ENCODE measurements around the gene HOXC11. TPM values are rescaled to one million over a fixed set of nuclear protein-coding genes. Genes with fewer than 3 reads are reported as not detected.

HOXC11 gene
- total RNA-seq, 2 experiments from 2014 or later: not detected

GRCh38 chr12:53944907-53945847, 27.7 kb upstream of the HOXC11 start:
- CTCF ChIA-PET: interaction anchor here (1.5 kb wide), 1 partner anchor 9 kb away, joined by 3 read pairs; no protein-coding TSS in a partner anchor
- POLR2A ChIA-PET: no interaction called here
- intact Hi-C loops (cut with DNase I, micrococcal nuclease): no loop called here

DNA sequence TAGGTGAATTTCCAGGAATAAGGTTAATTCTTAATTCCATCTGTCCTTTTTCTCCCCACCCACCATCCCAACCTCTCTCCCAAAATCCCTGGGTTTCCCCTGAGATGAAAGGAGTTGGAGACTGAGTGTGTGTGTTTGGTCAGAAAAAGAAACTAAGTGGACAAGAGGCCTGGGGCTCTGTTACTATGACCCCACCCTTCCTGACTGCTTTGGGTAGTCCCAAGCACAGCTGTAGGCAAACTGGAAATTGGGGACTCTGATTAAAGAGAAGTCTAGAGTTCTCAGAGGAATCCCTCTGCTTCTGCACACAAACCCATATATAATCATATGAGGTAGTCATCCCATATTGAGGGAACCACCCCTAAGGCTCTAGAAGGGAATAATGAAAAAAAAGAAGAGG, 25.2 kb upstream of the HOXC11 start:
- CTCF ChIA-PET: no interaction called here
- no peaks in the 10 kb centered on the region for H3K36me3 Mint-ChIP-seq (ENCODE audit: low read depth)
- ATAC-seq (no peak), DNase-seq (no peak)
- intact Hi-C loops (cut with DNase I, micrococcal nuclease): no loop called here
- peaks cover 89% of the 10 kb centered on the region for H3K27me3 Mint-ChIP-seq
- H3K27ac Mint-ChIP-seq: no peak overlapping the region
- H3K9me3 Mint-ChIP-seq (ENCODE audit: low read depth): no peaks in the 10 kb centered on the region
- peaks cover 3% of the 10 kb centered on the region for H3K4me1 Mint-ChIP-seq
- no peak overlapping the region for H3K4me3 Mint-ChIP-seq
- POLR2A ChIA-PET: no interaction called here

More at GRCh38 chr12:53944907-53945847, 27.7 kb upstream of the HOXC11 start:
- DNase-seq (no peak), ATAC-seq (no peak)
- Mint-ChIP-seq H3K4me1 (no peaks in the 10 kb centered on the region), H3K9me3 (ENCODE audit: low read depth) (no peaks in the 10 kb centered on the region), H3K27ac (no peak overlapping the region), H3K36me3 (ENCODE audit: low read depth) (no peaks in the 10 kb centered on the region), H3K27me3 (peaks cover 84% of the 10 kb centered on the region), H3K4me3 (no peak overlapping the region)

DNA sequence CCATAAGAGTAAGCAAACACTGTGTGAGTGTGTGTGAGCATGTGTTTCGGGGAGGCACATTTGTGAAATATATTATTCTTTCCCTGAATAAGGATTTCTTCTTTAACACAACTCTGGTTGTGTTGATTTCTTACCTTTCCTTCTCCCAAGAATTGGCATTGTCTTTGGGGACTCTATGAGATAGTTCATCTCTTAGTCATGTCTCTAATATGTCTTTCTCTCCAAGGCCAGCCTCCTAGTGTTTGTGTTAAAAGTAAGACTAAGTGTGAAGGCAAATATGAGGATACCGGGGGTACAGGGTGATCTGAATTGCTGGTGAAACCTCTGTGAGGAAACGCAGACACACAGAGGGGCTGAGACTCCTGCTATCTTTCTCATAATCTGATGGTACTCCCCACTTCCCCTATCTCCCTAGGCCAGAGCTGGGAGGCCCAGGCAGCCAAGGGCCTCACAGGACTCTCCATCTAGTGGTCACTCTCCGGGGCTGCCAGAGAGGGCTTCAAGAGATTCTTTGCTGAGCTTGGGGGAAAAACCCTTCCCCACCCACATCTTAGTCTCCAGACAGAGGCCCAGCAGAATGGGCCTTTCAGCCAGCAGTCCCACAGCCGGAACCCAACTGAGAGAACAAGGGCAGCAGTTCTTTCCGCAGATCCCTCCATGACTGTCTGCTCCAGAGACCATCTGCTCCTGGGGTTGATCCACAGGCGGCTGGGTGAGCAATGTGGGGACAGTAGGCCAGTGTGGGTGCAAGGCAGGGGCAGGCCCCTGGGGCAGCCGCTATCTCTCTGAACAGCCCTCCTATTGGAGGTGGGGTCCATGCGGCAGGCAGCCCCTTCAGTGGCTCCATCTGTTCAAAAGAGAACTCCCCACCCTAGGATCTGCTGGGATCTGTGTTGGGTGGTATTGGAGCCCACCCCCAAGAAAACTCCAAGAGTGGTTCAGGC, 24.0 kb upstream of the HOXC11 start:
- H3K4me1 Mint-ChIP-seq: peaks cover 6% of the 10 kb centered on the region
- peaks cover 89% of the 10 kb centered on the region for H3K27me3 Mint-ChIP-seq
- ChIA-PET CTCF (no interaction called here), POLR2A (no interaction called here)
- ATAC-seq: no peak
- no peaks in the 10 kb centered on the region for H3K36me3 Mint-ChIP-seq (ENCODE audit: low read depth)
- intact Hi-C loops (cut with DNase I, micrococcal nuclease): no loop called here
- no peak for DNase-seq
- H3K9me3 Mint-ChIP-seq (ENCODE audit: low read depth): no peaks in the 10 kb centered on the region
- no peak overlapping the region for H3K4me3 Mint-ChIP-seq
- H3K27ac Mint-ChIP-seq: no peak overlapping the region

GRCh38 chr12:53949631-53950436, 23.1 kb upstream of the HOXC11 start:
- H3K36me3 Mint-ChIP-seq (ENCODE audit: low read depth): no peaks in the 10 kb centered on the region
- no peaks in the 10 kb centered on the region for H3K9me3 Mint-ChIP-seq (ENCODE audit: low read depth)
- intact Hi-C loops (cut with DNase I, micrococcal nuclease): loop anchor here (2.0 to 5.0 kb wide), 3 partner anchors 13 to 47 kb away; no protein-coding TSS in a partner anchor

DNA sequence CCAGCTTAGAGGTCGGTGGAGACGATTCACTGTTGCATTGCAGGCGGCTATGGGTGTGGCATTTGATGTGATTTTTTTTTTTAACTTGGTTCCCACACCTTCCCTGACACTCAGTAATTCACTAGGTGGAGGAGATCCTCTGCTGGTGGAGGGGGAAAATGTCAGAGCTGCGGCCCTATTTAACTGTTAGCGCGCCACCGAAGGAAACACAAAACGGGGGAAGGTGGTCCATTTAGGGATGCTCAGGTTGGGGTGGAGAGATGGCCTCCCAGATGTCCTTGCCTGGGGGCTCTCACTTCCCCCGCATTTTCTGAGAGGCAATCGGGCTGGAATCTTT, 22.5 kb upstream of the HOXC11 start:
- Mint-ChIP-seq H3K27me3 (peaks cover 84% of the 10 kb centered on the region), H3K4me3 (no peak overlapping the region), H3K9me3 (ENCODE audit: low read depth) (no peaks in the 10 kb centered on the region), H3K4me1 (peaks cover 6% of the 10 kb centered on the region), H3K36me3 (ENCODE audit: low read depth) (no peaks in the 10 kb centered on the region), H3K27ac (no peak overlapping the region)
- POLR2A ChIA-PET: no interaction called here
- intact Hi-C loops (cut with DNase I, micrococcal nuclease): loop anchor here (2.0 to 5.0 kb wide), 3 partner anchors 14 to 47 kb away; no protein-coding TSS in a partner anchor
- ATAC-seq (peak; percentile 36), DNase-seq (no peak)
- CTCF ChIA-PET: no interaction called here

More at GRCh38 chr12:53949631-53950436, 23.1 kb upstream of the HOXC11 start:
- Mint-ChIP-seq H3K4me1 (peaks cover 6% of the 10 kb centered on the region), H3K4me3 (no peak overlapping the region), H3K27ac (no peak overlapping the region), H3K27me3 (peaks cover 88% of the 10 kb centered on the region)
- POLR2A ChIA-PET: no interaction called here
- CTCF ChIA-PET: no interaction called here
- ATAC-seq (no peak), DNase-seq (no peak)

DNA sequence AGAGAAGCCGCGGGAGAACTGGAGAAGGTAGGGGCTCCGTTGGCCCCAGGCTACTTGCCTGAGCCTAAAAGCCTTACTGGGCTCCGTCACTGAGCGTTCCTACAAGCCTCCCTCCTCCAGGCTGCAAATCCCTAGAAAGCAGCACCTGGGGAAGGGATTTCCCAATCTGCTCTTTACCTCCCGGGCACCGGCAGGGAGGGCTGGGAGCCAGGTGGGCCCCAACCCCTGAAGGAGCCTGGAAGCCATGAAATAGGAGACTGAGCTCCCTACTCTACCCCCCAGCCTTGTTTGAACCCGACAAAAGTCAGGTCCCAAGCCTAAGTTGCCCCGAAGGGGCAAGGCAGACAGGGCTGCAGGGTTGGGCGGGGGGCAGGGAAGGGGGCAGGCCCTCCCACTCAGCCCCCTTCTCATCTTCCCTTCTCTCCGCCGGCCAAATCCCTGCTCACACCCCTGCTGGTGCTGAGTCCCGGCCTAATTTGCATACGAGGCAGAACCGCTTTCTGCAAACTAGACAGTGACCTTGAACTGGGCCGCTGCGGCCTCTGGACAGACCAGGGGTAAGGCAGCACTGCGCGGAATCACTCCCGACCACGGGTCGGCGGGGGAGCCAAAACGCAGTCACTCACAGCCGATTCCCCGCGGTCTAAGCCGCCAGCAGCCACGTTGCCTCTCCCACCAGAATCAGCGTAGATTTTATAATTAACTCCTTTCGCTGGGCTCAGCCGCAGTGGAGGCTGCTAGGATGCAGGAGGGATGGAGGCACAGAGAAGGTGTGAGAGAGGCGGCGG, 21.9 kb upstream of the HOXC11 start:
- ChIA-PET CTCF (interaction anchor here (1.0 kb wide), 1 partner anchor 55 kb away, joined by 3 read pairs; no protein-coding TSS in a partner anchor), POLR2A (no interaction called here)
- no peak overlapping the region for H3K27ac Mint-ChIP-seq
- no peaks in the 10 kb centered on the region for H3K9me3 Mint-ChIP-seq (ENCODE audit: low read depth)
- intact Hi-C loops (cut with DNase I, micrococcal nuclease): loop anchor here (2.0 to 5.0 kb wide), 3 partner anchors 14 to 46 kb away; no protein-coding TSS in a partner anchor
- no peaks in the 10 kb centered on the region for H3K36me3 Mint-ChIP-seq (ENCODE audit: low read depth)
- peaks cover 9% of the 10 kb centered on the region for H3K4me1 Mint-ChIP-seq
- no peak for ATAC-seq
- H3K27me3 Mint-ChIP-seq: peaks cover 82% of the 10 kb centered on the region
- no peak for DNase-seq
- no peak overlapping the region for H3K4me3 Mint-ChIP-seq

DNA sequence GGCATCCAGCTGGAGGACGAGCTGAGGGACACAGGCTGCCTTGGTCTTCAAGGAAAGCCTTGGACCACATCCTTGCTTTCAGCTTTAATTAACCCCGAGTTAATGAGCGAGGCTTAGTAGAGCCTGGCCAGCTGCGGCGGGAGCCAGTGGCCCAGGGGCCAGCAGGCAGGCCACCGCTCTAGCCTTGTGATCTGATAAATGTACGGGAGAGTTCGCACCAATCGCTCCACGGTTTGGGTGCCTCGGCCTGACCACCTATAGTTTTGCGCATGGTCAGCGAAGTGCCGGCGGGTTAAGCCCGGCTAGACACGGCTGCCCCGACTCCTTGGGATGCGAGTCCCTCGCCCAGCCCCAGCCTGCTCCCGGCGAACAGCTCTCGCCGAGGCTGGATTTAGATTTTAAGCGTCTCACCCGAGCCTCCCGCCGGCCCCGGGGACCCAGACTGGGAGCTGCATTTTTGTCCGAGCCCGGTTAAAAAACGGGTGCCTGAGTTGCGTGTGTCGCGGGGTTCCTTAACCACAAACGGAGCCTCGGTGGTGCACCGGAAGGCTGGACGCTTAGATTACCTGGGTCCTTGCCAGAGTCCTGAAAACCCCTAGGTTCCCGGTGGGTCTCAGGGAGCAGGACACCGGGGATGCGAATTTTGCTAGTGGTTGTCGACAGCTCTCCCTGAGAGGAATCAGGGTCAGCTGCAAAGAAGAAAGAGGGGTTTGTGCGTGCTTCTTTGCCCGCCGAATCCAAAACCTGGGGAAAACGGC, 21.2 kb upstream of the HOXC11 start:
- CTCF ChIA-PET: interaction anchor here (0.7 to 2.5 kb wide), 4 partner anchors 10 to 54 kb away, joined by 3 to 14 read pairs (median 4); partner anchors contain the start of gene HOXC10
- Mint-ChIP-seq H3K36me3 (ENCODE audit: low read depth) (no peaks in the 10 kb centered on the region), H3K4me1 (peaks cover 12% of the 10 kb centered on the region), H3K9me3 (ENCODE audit: low read depth) (no peaks in the 10 kb centered on the region), H3K27ac (no peak overlapping the region), H3K4me3 (no peak overlapping the region), H3K27me3 (peaks cover 83% of the 10 kb centered on the region)
- DNase-seq: no peak
- intact Hi-C loops (cut with DNase I, micrococcal nuclease): loop anchor here (2.0 to 5.0 kb wide), 4 partner anchors 13 to 46 kb away; no protein-coding TSS in a partner anchor
- POLR2A ChIA-PET: no interaction called here
- ATAC-seq: no peak

GRCh38 chr12:53952335-53952694, 20.6 kb upstream of the HOXC11 start:
- Mint-ChIP-seq H3K4me1 (peaks cover 12% of the 10 kb centered on the region), H3K4me3 (no peak overlapping the region)
- CTCF ChIA-PET: interaction anchor here (0.7 to 2.5 kb wide), 7 partner anchors 11 to 184 kb away, joined by 3 to 14 read pairs (median 4); partner anchors contain the start of gene HOXC10

DNA sequence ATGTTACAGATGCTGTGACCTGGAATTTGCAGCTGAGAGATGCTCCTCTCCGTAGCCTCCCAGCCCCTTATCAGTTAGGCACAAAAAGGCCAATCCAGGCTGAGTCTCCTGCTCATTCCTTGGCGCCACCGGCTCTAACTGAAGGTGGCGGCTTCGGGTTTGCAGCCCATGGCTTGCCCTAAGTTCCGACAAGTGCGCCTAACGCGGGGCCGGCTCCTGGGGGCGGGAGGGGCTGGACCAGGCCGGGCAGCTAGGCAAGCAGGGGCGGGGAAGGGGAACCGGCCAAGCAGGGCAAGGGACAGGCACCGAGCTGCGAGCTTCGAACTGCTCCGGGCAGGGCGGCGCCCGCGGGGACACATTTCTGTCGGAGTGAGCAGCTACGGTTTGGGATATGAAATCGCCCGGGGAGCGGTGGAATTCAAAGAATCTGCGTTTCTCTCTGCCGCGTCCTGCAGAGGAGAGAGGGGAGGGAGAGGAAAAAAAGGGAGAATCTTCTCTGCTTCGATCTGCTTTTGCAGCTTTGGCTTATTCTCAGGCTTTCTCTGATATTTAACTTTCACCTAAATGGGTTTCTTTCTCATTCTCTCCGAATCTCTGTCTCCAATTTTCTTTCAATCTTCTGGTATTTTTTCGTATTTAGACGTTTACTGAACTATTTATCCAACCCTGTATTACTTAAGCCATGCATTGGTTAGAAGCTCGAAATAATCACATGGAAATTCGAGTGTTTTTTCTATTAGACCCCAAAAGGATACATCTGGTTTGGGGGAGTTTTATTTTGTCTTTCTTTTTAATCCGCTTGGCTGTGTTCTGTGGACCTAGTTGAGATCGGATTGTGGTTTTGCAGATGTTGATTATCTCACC, 19.8 kb upstream of the HOXC11 start:
- POLR2A ChIA-PET: no interaction called here
- Mint-ChIP-seq H3K4me1 (peaks cover 12% of the 10 kb centered on the region), H3K27ac (no peak overlapping the region), H3K9me3 (ENCODE audit: low read depth) (no peaks in the 10 kb centered on the region), H3K36me3 (ENCODE audit: low read depth) (no peaks in the 10 kb centered on the region), H3K4me3 (no peak overlapping the region), H3K27me3 (peaks cover 85% of the 10 kb centered on the region)
- CTCF ChIA-PET: interaction anchor here (0.6 to 2.5 kb wide), 10 partner anchors 11 to 185 kb away, joined by 3 to 14 read pairs (median 4); partner anchors contain the start of gene HOXC10
- ATAC-seq: no peak
- intact Hi-C loops (cut with DNase I, micrococcal nuclease): loop anchor here in 1 of 2 experiments (2.0 to 5.0 kb wide), 2 partner anchors 18 to 44 kb away; no protein-coding TSS in a partner anchor
- DNase-seq: no peak

More at GRCh38 chr12:53952335-53952694, 20.6 kb upstream of the HOXC11 start:
- Mint-ChIP-seq H3K9me3 (ENCODE audit: low read depth) (no peaks in the 10 kb centered on the region), H3K36me3 (ENCODE audit: low read depth) (no peaks in the 10 kb centered on the region), H3K27me3 (peaks cover 86% of the 10 kb centered on the region), H3K27ac (no peak overlapping the region)
- ATAC-seq: no peak
- no peak for DNase-seq
- POLR2A ChIA-PET: no interaction called here
- intact Hi-C loops (cut with DNase I, micrococcal nuclease): loop anchor here in 1 of 2 experiments (2.0 to 5.0 kb wide), 2 partner anchors 18 to 45 kb away; no protein-coding TSS in a partner anchor

Data from activated CD4-positive, alpha-beta T cell treated with anti-CD3 and anti-CD28 coated beads for 36 hours (primary cell).